ENCODE data around the gene ADSS1.

The ADSS1 gene

GRCh38 chr14:104784846-104785707, 61.0 kb downstream of the ADSS1 start:
- DNase-seq = no peak

DNA sequence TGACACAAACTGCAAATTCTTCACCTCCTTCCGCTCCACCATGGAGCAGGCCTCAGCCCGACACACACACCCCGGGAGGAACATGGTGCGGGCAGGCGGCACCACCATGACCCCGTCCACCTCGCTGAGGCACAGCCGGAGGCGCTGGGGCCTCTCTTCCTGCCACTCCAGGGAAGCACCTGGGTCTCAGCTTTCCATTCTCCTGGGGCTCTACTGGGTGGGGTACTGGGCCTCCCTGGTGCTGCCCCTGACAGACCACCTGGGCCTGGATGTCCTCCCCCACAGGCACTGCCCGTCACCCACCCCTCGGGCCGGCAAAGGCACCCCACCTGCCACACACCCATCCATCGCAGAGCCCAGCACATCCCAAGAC, 61.7 kb downstream of the ADSS1 start:
- DNase-seq = no peak

DNA sequence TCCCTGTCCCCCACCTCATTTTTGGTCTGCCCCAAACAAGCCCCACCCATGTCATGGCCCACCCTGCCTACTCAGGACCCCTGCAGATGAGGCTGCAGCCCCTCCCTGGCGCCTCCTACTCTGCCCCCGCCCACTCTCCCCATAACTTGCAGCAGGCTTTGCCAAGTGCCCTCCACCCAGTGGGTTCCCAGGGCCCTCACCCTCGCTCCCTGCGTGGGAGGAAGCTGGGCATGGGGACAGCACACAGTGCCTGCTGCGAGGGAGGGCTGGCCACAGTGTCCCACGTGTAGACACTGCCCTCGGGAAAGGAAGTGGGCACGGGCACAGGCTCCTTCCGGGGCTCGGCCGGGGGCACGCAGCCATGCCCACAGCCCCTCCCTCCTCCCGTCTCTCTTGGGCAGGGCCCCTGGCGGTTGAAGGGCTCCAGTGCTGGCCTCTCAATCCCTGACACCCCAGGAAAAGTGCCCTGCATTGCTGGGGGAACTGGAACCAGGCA, 62.1 kb downstream of the ADSS1 start:
- no peak for DNase-seq

- no peak for DNase-seq
Observed at GRCh38 chr14:104786726-104787675, 63.0 kb downstream of the ADSS1 start.

DNA sequence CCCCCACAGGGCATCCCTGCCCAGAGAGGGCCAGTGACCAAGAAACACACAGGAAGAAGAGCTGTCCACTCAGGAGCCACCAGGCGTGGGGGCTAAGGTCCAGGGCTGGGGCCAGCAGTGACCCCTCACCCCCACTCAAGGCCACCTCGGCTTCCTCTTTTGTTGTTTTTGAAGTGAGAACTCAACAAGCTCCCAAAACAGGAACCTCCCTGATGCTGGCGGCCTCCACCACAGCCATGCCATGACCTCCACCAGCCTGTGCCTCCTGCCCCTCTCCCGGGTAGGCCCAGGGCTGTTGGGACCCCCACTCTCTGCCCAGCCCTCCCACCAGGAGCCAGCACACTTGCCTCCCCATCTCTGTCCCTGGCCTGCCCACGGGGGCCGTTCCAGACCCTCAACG, 63.7 kb downstream of the ADSS1 start:
- DNase-seq = no peak

DNA sequence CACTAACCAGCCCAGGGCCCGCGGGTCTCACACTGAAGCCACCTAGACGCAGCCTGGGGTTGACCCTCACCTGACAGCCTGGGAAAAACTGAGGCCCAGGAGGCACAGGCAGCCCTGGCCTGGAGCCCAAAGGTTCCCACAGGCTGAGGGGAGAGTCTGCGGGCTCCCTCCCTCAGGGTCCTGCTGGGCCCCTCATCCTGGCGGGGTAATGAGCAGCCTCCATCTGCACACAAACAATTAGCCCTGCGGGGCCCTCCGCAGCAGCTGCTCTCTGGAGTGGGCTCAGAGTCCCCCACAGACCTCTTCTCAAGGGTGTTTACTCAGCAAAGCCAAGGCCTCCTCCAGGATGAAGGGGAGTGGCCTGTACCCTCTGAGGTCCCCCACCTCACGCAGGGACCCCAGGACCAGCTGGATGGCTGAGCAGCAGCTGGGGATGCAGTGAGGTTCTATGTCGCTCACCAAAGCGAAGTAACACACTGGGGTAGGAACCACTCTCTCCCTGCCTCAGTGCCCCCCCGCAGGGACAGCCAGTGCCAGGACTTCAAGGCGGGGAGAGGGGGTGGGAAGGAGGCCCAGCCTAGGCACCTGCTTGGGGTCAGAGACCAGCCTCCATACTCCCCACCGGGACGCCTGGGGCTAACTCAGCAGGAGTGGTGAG, 64.3 kb downstream of the ADSS1 start:
- no peak for DNase-seq

DNA sequence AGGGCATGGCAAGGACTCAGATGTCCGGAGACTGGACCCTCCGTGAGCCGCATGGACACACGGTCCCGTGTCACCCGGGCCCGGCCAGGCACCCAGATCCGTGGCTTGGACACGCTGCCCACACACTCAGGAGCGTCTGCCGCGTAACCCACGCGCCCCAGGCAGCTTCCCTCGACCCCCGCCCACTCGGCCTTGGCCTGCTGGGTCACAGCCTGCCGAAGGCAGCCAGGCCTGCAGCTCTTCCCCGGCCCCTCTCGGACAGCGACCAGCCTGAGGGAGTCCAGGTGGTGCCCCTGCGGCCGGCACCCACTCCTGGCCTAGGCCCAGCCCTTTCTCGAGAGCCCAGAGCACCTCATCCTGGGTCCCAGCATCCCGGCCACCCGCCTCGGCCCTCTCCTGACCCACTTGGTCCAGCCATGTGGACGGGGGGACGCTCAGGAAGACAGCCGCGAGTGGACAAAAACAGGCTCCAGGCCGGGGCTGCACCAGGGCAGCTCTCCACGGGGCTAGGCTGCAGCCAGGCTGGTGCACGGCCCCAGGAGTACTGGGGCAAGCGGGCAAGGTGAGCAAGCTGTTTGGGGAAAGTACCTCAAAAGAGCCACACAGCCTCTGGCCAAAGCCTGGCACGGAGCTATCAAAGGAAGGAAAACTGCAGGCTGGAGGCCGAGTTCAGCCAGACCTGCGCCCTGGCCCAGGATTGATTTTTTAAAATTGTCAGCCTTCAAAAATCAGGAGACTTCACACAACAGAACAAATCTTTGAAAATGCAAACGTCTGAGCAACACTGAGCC, 65.0 kb downstream of the ADSS1 start:
- DNase-seq = no peak

DNA sequence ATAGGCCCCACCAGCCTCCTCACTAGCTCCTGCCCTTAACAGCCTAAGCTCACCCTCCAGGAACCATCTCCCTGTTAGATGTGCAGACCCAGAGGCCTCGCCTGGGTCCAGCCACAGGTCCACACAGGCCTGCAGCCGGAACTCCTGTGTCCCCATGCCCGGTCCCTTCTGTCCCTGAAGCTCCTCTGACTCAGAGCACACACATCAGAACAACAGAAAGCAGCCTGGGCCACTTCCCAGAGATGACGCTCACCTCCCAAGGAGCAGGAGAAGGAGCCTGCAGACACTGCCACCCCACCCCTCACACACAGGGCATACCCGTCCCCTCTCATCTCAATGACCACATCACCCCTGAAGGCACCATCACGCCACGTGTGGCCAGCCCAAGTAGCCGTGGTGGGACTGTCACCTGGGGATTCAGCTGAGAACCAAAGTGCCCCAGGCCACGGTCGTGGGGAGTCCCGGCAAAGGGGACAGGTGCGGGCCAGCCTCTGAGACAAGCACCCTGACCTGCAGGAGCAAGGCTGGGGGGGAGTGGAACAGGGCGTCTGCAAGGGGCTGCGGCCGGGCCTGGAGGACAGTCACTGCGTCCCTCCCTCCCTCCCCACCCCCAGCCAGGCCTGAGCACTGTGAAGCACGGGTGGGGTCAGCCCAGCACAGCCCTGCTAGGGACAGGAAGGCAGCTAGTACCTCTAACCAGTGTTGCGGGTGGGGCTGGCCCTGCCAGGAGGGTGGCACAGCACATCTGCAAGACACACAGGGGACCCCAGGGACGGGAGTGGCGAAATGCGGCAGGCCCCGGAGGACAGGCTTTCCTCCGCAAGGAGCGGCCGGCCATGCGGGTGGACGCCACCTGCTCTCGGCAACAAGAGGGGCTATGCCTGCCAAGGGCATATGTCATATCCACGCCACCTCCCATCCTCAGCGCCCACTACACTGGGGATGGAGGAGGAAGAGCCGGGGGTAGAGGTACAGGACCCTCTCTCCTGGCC, 66.0 kb downstream of the ADSS1 start:
- DNase-seq = no peak

GRCh38 chr14:104791425-104791824, 67.4 kb downstream of the ADSS1 start:
- no peak for DNase-seq

DNA sequence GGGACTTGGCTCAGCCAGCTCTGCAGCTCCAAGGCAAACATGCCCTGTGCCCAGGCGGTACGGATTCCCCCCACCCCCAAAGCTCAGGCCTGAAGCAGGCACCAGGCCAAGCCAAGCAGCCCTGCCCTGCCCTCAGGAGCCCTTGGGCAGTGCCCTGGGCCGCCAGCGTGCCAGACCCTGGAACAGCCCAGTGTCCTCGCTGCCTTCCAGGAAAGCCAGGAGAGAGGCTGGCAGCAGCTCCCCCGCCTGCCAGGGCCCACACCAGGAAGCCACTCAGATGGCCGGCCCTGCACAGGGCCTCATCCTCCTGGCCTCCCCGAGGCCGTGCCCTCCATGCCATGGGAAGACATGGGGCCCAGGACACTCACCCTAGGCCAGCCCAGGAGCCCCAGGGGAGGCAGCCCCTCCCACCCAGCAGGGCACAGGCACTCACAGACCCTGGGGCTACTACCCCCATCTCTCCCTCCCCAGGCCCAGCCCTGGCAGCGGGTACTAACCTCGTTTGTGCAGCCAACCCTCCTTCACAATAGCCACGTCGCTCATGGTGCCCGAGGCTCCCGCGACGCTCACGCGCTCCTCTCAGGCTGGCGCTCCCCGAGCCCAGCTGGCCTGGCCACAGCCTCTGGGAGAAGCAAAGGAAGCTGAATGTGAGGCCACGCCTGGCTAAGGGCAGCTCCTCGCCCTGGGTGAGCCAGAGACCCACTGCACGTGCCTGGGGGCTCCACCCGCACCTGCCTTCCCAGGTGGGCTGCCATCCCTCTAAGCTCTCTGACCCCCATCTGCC, 68.3 kb downstream of the ADSS1 start:
- no peak for DNase-seq

GRCh38 chr14:104792945-104793702, 69.1 kb downstream of the ADSS1 start:
- DNase-seq = no peak

- DNase-seq = no peak
Observed at GRCh38 chr14:104793703-104793959, 69.6 kb downstream of the ADSS1 start.

- no peak for DNase-seq
Observed at GRCh38 chr14:104794099-104794498, 70.1 kb downstream of the ADSS1 start.

- no peak for DNase-seq
Observed at GRCh38 chr14:104794631-104794992, 70.6 kb downstream of the ADSS1 start.

DNA sequence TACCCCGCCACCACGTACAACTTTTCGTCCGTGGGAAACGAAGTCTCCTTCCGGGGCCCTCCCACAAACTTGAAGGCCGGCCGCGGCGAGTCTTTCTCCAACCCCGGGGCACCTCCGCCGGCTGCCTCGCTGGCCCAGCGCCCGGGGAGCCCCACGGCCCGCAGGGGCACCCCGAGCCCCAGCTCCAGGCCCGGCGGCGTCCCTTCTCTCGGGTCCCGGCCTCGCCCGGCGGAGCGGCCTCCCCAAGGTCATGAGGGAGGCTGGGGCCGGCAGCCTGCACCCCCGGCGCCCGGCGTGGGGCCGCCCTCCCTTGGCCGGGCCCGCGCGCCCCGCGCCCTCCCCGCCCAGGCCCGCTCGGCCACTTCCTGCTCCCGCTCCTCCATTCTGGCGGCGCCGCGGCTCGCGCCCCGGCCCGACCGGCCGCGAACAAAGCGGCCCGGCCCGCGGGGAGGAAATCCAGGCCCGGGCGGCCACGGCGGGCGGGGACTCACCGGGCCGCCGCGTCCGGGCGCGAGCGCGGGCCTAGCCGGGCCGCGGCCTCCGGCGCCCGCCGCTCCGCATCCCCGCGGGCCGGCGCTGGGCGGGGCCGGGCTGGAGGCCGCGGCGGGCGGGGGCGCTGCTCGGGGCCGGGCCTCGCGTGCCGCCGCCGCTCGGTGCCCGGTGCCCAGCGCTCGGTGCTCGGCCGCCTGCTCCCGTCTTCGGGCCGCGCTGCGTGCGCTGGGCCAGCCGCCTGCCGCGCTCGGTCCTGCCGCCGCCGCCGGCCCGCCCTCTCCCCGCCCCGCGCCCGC, 71.2 kb downstream of the ADSS1 start, which contains the start of gene AKT1:
Gene AKT1, minus strand, starts transcription at position 756 of the 788 bp plus-strand sequence. CDS start 3,105 bp downstream, outside the sequence.
- DNase-seq = no peak

GRCh38 chr14:104795781-104796686, 72.0 kb downstream of the ADSS1 start:
- DNase-seq = peak; percentile 63

DNA sequence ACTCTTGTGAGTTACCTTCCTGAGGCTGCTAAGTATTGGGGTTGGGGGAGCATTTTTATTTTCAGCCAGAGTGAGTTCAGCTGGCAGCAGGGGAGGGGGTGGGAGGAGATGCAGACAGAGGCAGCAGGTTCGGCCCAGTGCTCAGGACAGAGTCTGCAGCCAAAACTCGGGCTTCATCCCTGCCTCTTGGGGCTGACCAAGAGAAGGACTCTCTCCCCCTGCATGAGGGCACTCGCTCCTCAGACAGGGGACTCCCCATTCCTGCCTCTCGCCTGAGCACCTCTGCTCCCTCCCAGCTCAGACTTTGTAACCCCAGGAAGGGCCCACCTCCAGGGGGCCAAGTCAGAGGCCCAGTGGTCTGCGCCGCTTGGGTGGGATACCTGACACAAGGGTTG, 72.7 kb downstream of the ADSS1 start:
- DNase-seq = no peak
